IMR-90 (cell line): ENCODE data around the gene DNAJC17. TPM values are rescaled to one million over a fixed set of nuclear protein-coding genes. Genes with fewer than 3 reads are reported as not detected.

Experiments used
- ATAC-seq: fragments of 200-7000 bp; cut with Tn5 transposase; 2 replicates; pipeline ENCODE4 v1.9.1; 2020; ENCODE audit warnings: low read depth, mild to moderate bottlenecking, moderate library complexity
- BruUV-seq: library from RNA; stranded (reverse); fragments of 400-500 nt; replicated peaks from 2 replicates; lab custom pipeline; 2021; lab: Mats Ljungman, UMichigan
- CTCF ChIA-PET: fragments of 300-600 bp; formaldehyde crosslinking; extraction: SDS; loops from one replicate; lab custom pipeline; 2021; ENCODE audit warnings: antibody characterized with exemption; lab: Yijun Ruan, JAX
- POLR2A ChIA-PET: fragments of 300-600 bp; sonication (Branson Sonifier 250); formaldehyde crosslinking; loops from one replicate; lab custom pipeline; 2022; ENCODE audit warnings: antibody characterized with exemption; ENCODE audit not compliant: unreplicated experiment; lab: Charles Lee
- DNase-seq: peaks from one replicate; pipeline ENCODE4 v3.0.0; 2013
- H2AFZ ChIP-seq: replicated peaks from 2 replicates; pipeline ENCODE3; 2013; ENCODE audit warnings: low read length, mild to moderate bottlenecking; ENCODE audit not compliant: poor library complexity
- H2AK5ac ChIP-seq: 2 replicates; pipeline ENCODE4 v1.6.1; 2013; ENCODE audit warnings: low read depth, low read length, inconsistent platforms
- H2AK9ac ChIP-seq: replicated peaks from 2 replicates; pipeline ENCODE3; 2013; ENCODE audit warnings: mild to moderate bottlenecking, low read depth, low read length, moderate library complexity; ENCODE audit not compliant: poor library complexity
- H2BK120ac ChIP-seq: 2 replicates; pipeline ENCODE4 v1.6.1; 2013; ENCODE audit warnings: low read depth, low read length, inconsistent platforms
- H2BK15ac ChIP-seq: 3 replicates; pipeline ENCODE4 v1.6.1; 2013; ENCODE audit warnings: low read depth, low read length, inconsistent platforms
- H2BK20ac ChIP-seq: 2 replicates; pipeline ENCODE4 v1.6.1; 2013; ENCODE audit warnings: low read depth, mild to moderate bottlenecking, inconsistent platforms, low read length, moderate library complexity
- H2BK5ac ChIP-seq: 2 replicates; pipeline ENCODE4 v1.6.1; 2013; ENCODE audit warnings: mild to moderate bottlenecking, low read depth, low read length, inconsistent platforms; ENCODE audit not compliant: poor library complexity, severe bottlenecking
- H3K14ac ChIP-seq: replicated peaks from 2 replicates; pipeline ENCODE4 v1.6.1; 2013; ENCODE audit warnings: low read depth, low read length, inconsistent platforms
- H3K18ac ChIP-seq: 2 replicates; pipeline ENCODE4 v1.6.1; 2013; ENCODE audit warnings: low read depth, low read length, control low read depth
- H3K23ac ChIP-seq: 2 replicates; pipeline ENCODE4 v1.6.1; 2013; ENCODE audit warnings: low read depth, low read length, inconsistent platforms
- H3K27ac ChIP-seq: 2 replicates; pipeline ENCODE4 v1.5.1; 2013; ENCODE audit warnings: mild to moderate bottlenecking, control low read depth, low read length; ENCODE audit not compliant: insufficient read depth
- H3K27me3 ChIP-seq: 2 replicates; pipeline ENCODE4 v1.6.1; 2013; ENCODE audit warnings: low read length; ENCODE audit not compliant: control insufficient read depth, insufficient read depth
- H3K36me3 ChIP-seq: 2 replicates; pipeline ENCODE4 v1.6.1; 2013; ENCODE audit warnings: low read length, mixed read lengths; ENCODE audit not compliant: control insufficient read depth, insufficient read depth
- H3K4ac ChIP-seq: 2 replicates; pipeline ENCODE4 v1.6.1; 2013; ENCODE audit warnings: low read depth, low read length, inconsistent platforms
- H3K4me1 ChIP-seq: 2 replicates; pipeline ENCODE4 v1.6.1; 2013; ENCODE audit warnings: low read length, mixed read lengths; ENCODE audit not compliant: control insufficient read depth, insufficient read depth
- H3K4me2 ChIP-seq: 2 replicates; pipeline ENCODE4 v1.6.1; 2013; ENCODE audit warnings: low read depth, mild to moderate bottlenecking, control low read depth, low read length, moderate library complexity
- H3K4me3 ChIP-seq: 2 replicates; pipeline ENCODE4 v1.5.1; 2013; ENCODE audit warnings: low read depth, mild to moderate bottlenecking, control low read depth, low read length, moderate library complexity; ENCODE audit not compliant: insufficient read depth
- H3K56ac ChIP-seq: 2 replicates; pipeline ENCODE4 v1.6.1; 2013; ENCODE audit warnings: low read length, inconsistent platforms; ENCODE audit not compliant: insufficient read depth; ENCODE audit errors: extremely low read depth
- H3K79me1 ChIP-seq, 2 experiments: 2 replicates each; pipeline ENCODE4 v1.6.1; 2013; ENCODE audit warnings: low read length in 2 of 2, inconsistent platforms in 1 of 2, low read depth in 1 of 2
- H3K9ac ChIP-seq: 2 replicates; pipeline ENCODE4 v1.6.1; 2013; ENCODE audit warnings: low read depth, low read length, control low read depth
- H3K9me1 ChIP-seq: 2 replicates; pipeline ENCODE4 v1.6.1; 2013; ENCODE audit warnings: low read length, inconsistent platforms; ENCODE audit not compliant: insufficient read depth
- H3K9me3 ChIP-seq: 2 replicates; pipeline ENCODE4 v1.6.1; 2013; ENCODE audit warnings: low read length; ENCODE audit not compliant: control insufficient read depth, insufficient read depth
- H4K20me1 ChIP-seq: 2 replicates; pipeline ENCODE4 v1.6.1; 2013; ENCODE audit warnings: low read length, inconsistent platforms; ENCODE audit not compliant: insufficient read depth
- H4K5ac ChIP-seq: 2 replicates; pipeline ENCODE4 v1.6.1; 2013; ENCODE audit warnings: mild to moderate bottlenecking, low read depth, low read length, control low read depth
- H4K8ac ChIP-seq, 2 experiments: 2 replicates each; pipeline ENCODE4 v1.6.1; 2013; ENCODE audit warnings: low read depth in 2 of 2, low read length in 2 of 2, control low read depth in 1 of 2, inconsistent platforms in 1 of 2
- H4K91ac ChIP-seq: 2 replicates; pipeline ENCODE4 v1.6.1; 2013; ENCODE audit warnings: low read depth, low read length, inconsistent platforms; ENCODE audit not compliant: insufficient read depth
- BHLHE40 ChIP-seq: fragments of 150-350 bp; IDR thresholded peaks from 2 replicates; pipeline ENCODE4 v1.6.1; 2016; ENCODE audit warnings: mild to moderate bottlenecking, low read depth, low read length
- CEBPB ChIP-seq: IDR thresholded peaks from 2 replicates; pipeline ENCODE4 v1.6.1; 2012; ENCODE audit warnings: low read depth, low read length, improper control_type of control experiment
- CHD1 ChIP-seq: IDR thresholded peaks from 2 replicates; pipeline ENCODE4 v1.6.1; 2012; ENCODE audit warnings: low read depth, low read length, improper control_type of control experiment
- CTCF ChIP-seq: conservative IDR thresholded peaks from 2 replicates; pipeline ENCODE4 v1.5.1; 2012; ENCODE audit warnings: mild to moderate bottlenecking, low read depth, low read length, improper control_type of control experiment
- ELK1 ChIP-seq: fragments of 150-350 bp; IDR thresholded peaks from 2 replicates; pipeline ENCODE4 v1.6.1; 2016; ENCODE audit warnings: low read depth, mild to moderate bottlenecking, low read length, moderate library complexity, borderline replicate concordance
- FOS ChIP-seq: fragments of 150-350 bp; IDR thresholded peaks from 2 replicates; pipeline ENCODE4 v1.6.1; 2016; ENCODE audit warnings: low read depth, low read length
- MAFK ChIP-seq: IDR thresholded peaks from 2 replicates; pipeline ENCODE4 v1.6.1; 2012; ENCODE audit warnings: low read depth, low read length, improper control_type of control experiment
- MAZ ChIP-seq: IDR thresholded peaks from 2 replicates; pipeline ENCODE4 v1.6.1; 2012; ENCODE audit warnings: low read depth, mild to moderate bottlenecking, low read length, improper control_type of control experiment, moderate library complexity, borderline replicate concordance
- MXI1 ChIP-seq: IDR thresholded peaks from 2 replicates; pipeline ENCODE4 v1.6.1; 2012; ENCODE audit warnings: low read depth, mild to moderate bottlenecking, low read length, moderate library complexity, borderline replicate concordance
- NFE2L2 ChIP-seq: fragments of 150-350 bp; IDR thresholded peaks from 2 replicates; pipeline ENCODE4 v1.6.1; 2016; ENCODE audit warnings: low read depth, mild to moderate bottlenecking, low read length
- POLR2A ChIP-seq: IDR thresholded peaks from 2 replicates; pipeline ENCODE4 v1.6.1; 2012; ENCODE audit warnings: mild to moderate bottlenecking, low read depth, low read length
- RAD21 ChIP-seq: IDR thresholded peaks from 2 replicates; pipeline ENCODE4 v1.6.1; 2012; ENCODE audit warnings: low read length, improper control_type of control experiment
- RCOR1 ChIP-seq: IDR thresholded peaks from 2 replicates; pipeline ENCODE4 v1.6.1; 2012; ENCODE audit warnings: mild to moderate bottlenecking, low read length, improper control_type of control experiment; ENCODE audit not compliant: insufficient replicate concordance
- RFX5 ChIP-seq: IDR thresholded peaks from 2 replicates; pipeline ENCODE4 v1.8.0; 2012; ENCODE audit warnings: low read depth, mild to moderate bottlenecking, low read length, moderate library complexity
- SMC3 ChIP-seq: fragments of 150-350 bp; IDR thresholded peaks from 2 replicates; pipeline ENCODE4 v1.6.1; 2016; ENCODE audit warnings: low read depth, mild to moderate bottlenecking, antibody characterized with exemption, low read length, moderate library complexity
- USF2 ChIP-seq: fragments of 150-350 bp; IDR thresholded peaks from 2 replicates; pipeline ENCODE4 v1.6.1; 2017; ENCODE audit warnings: mild to moderate bottlenecking, antibody characterized with exemption, low read length, low read depth
- WGBS, 2 experiments: methylation state at CpG; one replicate each; pipeline versions ENCODE4 v1.1.5 to v1.1.7; 2013; ENCODE audit warnings: missing lambda C conversion rate in 2 of 2; ENCODE audit not compliant: insufficient read length in 1 of 2; ENCODE audit errors: extremely low coverage in 2 of 2; 5-methylcytosine and 5-hydroxymethylcytosine counted together
- dilution Hi-C: fragments of 300-500 bp; cut with HindIII; formaldehyde crosslinking; loops from one replicate; pipeline ENCODE4 v1.14.3; 2018; ENCODE audit warnings: low sequenced_read_pairs; ENCODE audit not compliant: unreplicated experiment
- in situ Hi-C: fragments of 300-500 bp; cut with MboI; formaldehyde crosslinking; loops from 3 replicates; pipeline ENCODE4 v1.14.3; 2019; ENCODE audit warnings: low sequenced_read_pairs, inconsistent platforms, mixed read lengths
- intact Hi-C: fragments of 100-400 bp; cut with micrococcal nuclease; formaldehyde crosslinking; loops from 2 replicates; pipeline ENCODE4 v1.10.0; 2022
- polyA plus RNA-seq, 3 experiments: library from polyadenylated mRNA; depleted of rRNA; stranded (reverse); fragments of >200 nt; gene quantifications; 2 replicates each; pipeline ENCODE4 v1.2.3, GENCODE V29; 2012; ENCODE audit warnings: low replicate concordance in 1 of 3
- total RNA-seq: library from RNA; depleted of rRNA; stranded (reverse); fragments of >200 nt; gene quantifications from 2 replicates; pipeline ENCODE4 v1.2.3, GENCODE V29; 2012

Gene DNAJC17
- total and polyA plus RNA-seq, 2 of the 4 experiments (the other 2 are of a cell fraction), result 58.6 to 107 TPM

- intact Hi-C loops (no loop called here), in situ Hi-C loops (no loop called here), dilution Hi-C loops (no loop called here)
- Histone ChIP-seq H3K4me2 (no peak overlapping the region), H2AK5ac (no peak overlapping the region), H2AFZ (no peak overlapping the region), H3K79me1 (no peaks in the 10 kb centered on the region; a peak in 1 of 4 replicates), H4K20me1 (no peaks in the 10 kb centered on the region), H3K4me3 (no peak overlapping the region), H2BK15ac (no peak overlapping the region), H2AK9ac (no peak overlapping the region), H2BK120ac (no peak overlapping the region), H3K9me3 (no peaks in the 10 kb centered on the region), H3K9ac (no peak overlapping the region), H3K27me3 (no peaks in the 10 kb centered on the region; the same call in 1 of the 2 replicates), H3K4me1 (peaks cover 10% of the 10 kb centered on the region), H4K8ac (no peak overlapping the region), H3K36me3 (no peaks in the 10 kb centered on the region), H3K56ac (no peak overlapping the region), H3K9me1 (peaks cover 5% of the 10 kb centered on the region; the same call in 1 of the 2 replicates), H4K91ac (no peak overlapping the region), H2BK5ac (no peak overlapping the region), H4K5ac (no peak overlapping the region), H3K23ac (no peak overlapping the region), H2BK20ac (no peak overlapping the region), H3K27ac (no peak overlapping the region), H3K18ac (no peak overlapping the region), H3K14ac (no peak overlapping the region), H3K4ac (no peak overlapping the region)
- ChIA-PET POLR2A (no interaction called here), CTCF (no interaction called here)
- WGBS, 2 experiments, result 100% methylated on average over 3 of the region's 5 CpGs; no CpG with 5 or more reads in 1 of the 2 experiments
- no peak for ATAC-seq
- DNase-seq, result no peak
- TF ChIP-seq SMC3, result no peak
- TF ChIP-seq MXI1, result no peak
- no peak for TF ChIP-seq RAD21
- no peak for TF ChIP-seq BHLHE40
- TF ChIP-seq CHD1, result no peak
- no peak for TF ChIP-seq CEBPB
- no peak for TF ChIP-seq POLR2A
- no peak for TF ChIP-seq CTCF
- no peak for TF ChIP-seq MAZ
- TF ChIP-seq FOS, result no peak
- no peak for TF ChIP-seq NFE2L2
- no peak for TF ChIP-seq USF2
- TF ChIP-seq RFX5, result no peak
- no peak for TF ChIP-seq MAFK
- no peak for TF ChIP-seq ELK1
- TF ChIP-seq RCOR1, result no peak
- no TSS peak for BruUV-seq
These were observed 47.3 kb downstream of the DNAJC17 start for GRCh38 chr15:40759961-40760360.
